ENCODE measurements around the gene APBA1. TPM values are rescaled to one million over a fixed set of nuclear protein-coding genes. Genes with fewer than 3 reads are reported as not detected.

APBA1 gene
- total RNA-seq, 1 donor from 2014 or later, result 6.2 TPM

DNA sequence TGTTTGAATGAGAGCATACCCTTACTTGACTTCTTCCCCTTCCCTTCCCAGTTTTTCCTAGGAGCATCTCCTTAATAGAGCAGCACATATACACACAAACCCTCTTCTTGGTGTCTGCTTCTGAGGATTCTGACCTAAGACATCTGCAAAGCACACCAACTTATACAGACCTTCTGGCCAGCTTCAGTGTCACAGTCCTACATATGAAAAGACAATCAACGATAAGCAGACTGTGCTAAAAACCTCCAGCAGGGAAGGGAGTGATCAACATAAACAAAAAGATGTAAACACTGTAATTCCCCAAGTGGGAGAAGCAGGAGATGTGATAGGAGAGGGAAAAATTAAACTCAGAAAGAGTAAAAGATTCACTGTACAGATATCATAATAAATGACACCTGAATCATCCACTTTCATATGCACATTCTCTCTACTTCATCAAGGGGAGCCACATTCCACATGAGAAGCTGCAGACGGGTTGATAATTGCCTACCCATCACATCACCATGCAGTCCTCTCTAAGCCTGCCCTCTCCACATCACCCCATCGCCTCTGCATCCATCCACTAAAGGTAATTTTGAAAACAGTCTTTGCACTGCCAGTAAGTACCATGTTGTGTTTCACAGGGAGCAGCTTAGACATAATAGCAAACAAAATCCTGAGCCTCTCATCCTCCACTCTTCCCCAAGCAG lies 13.0 kb downstream of the APBA1 start:
- no peak for DNase-seq (ENCODE audit: low read depth in 2 of 2)

DNA sequence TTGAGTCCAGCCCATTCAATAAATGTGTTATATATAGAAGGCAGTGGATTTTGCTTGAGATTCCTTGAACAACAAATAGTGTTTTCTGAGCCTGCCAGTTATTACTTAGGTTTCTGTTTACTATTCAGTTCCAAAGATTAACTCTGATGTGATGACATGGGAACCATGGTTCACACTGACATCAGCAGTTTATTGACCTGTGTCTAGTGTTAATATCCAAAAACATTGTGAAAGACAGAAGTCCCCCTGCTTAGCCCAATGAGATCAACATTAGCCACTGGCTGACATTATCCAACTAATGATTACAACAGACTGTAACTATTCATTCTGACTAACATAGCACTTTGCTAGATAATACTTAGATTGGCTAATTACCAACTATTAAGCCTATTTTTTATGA lies 14.9 kb downstream of the APBA1 start:
- DNase-seq (ENCODE audit: low read depth in 2 of 2), result no peak

DNA sequence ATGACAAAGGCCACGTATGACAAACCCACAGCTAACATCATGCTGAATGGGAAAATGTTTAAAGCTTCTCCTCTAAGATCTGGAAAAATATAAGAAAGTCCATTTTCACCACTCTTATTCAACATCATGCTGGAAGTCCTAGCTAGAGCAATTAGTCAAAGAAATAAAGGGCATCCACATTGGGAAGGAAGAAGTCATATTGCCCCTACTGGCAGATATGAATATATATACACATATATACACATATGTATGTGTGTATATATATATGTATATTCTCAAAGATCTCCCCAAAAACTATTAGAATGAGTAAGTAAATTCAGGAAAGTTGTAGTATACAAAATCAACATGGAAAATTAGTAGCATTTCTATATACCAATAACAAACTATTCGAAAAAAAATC lies 17.1 kb downstream of the APBA1 start:
- no peak for DNase-seq (ENCODE audit: low read depth in 2 of 2)

DNA sequence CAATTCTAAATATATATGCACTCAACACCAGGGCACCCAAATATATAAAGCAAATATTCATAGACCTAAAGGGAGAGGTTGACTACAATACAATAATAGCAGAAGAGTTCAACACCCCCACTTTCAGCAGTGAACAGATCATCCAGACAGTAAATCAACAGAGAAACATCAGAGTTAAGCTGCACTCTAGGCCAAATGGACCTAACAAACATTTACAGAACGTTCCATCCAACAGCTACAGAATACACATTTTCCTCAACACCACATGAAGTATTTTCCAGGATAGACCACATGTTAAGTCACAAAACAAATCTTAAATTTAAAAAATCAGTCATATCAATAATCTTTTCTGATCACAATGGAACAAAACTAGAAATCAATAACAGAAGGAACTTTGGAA lies 18.9 kb downstream of the APBA1 start:
- no peak for DNase-seq (ENCODE audit: low read depth in 2 of 2)

DNA sequence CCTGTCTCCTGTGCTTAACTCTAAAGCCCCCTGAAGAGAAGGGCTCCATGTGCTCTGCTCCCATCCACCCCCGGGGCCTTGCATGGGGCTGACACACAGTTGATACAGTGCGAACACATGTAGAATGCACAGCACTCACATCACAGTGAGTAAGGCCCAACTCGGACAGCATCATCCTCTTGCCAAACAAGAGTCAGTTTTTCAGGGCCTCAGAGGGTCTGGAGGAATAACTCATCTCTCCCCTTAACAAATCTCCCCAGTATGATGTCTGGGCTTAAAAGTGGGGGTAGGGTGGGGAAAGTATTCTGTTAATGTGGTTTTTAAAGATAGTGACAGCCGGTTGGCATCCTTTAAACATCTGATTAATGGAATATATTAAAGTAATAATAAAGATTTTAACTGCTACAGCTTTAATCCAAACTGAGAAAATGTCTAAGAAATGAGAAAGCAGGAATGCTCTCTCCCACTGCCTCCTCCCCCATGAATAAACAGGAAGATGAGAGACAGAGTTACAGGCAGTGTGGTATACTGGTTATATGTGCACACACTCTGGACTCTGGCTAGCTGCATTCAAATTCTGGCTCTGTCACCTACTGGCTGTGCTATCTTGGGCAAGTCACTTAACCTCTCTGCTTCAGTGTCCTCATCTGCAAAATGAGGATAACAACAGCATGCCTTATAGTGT lies 22.5 kb downstream of the APBA1 start:
- peak in 1 of 2 donors; percentile 16 for DNase-seq (ENCODE audit: low read depth in 2 of 2)

DNA sequence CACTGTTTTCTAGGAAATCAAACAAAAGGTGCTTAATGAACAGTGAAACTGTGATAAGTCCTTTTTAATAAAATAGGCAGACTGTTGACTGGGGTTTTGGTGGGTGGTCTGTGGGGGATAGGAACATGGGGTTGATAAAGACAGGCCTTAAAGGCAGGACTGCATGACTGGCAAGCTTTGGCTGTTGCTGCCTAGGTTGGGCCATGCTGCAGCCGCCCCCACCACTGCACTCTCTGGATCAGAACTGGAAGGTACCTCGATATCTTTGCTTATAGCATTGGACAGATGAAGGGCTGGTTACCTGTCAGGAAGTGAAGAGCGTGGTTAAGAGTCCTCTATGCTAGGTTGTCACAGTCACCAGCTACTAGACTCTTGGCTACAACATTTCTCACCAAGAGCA lies 24.4 kb downstream of the APBA1 start:
- no peak for DNase-seq (ENCODE audit: low read depth in 2 of 2)

DNA sequence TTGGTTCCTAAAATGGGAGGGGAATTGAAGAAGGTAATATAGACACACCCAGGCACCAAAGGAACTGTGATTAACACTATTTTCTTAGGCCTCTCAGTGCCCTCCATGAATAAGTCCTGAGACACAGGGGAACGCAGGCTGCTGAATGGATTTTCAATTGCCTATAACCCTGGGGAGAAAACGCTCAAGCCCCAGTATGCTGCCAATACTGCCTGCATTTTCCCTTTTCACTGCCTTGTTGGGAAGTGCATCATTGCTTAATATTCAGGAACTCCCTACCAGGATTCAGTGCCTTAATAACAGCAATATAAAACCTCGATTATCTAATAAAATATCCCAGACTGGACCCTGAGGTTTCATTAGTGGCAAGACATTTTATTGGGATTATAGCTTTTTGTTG lies 25.4 kb downstream of the APBA1 start:
- no peak for DNase-seq (ENCODE audit: low read depth in 2 of 2)

DNA sequence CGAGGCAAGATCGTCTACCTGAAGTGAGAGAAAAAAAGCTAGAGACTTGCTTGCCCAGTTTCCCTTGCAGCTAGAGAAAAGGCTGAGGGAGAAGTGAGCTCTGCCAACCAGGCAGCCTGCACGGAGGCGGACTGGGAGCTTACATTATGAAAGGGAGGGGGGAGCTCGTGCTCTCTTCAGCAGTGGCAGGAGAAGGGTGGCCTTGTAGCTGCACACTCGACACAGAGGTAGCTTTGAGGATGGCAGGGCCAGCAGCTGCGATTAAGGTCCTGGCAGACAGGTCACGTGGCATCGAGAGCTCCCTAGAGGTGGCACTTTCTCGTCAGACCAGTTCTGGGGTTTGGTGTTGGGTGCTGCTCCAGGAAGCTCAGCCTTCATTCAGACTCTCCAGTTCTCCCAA lies 26.7 kb downstream of the APBA1 start:
- DNase-seq (ENCODE audit: low read depth in 2 of 2), result no peak

DNA sequence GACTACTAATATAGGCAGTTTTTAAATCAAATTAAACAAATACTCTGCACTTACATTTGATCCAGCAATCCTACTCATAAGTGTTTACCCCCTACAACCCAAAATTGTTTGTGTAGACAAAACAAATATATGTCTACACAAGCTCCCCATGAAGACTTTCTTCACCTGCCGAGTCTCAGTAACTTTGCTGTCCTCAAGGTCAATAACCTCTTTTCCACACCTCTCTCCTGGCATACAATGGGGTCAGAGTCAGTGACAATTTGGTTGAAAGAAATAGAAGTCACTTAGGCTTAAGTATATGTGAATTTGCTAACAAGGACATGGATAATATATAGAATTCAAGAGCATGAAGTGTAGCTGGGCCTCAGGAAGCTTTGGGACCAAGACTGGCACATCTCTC lies 29.1 kb downstream of the APBA1 start:
- DNase-seq (ENCODE audit: low read depth in 2 of 2), result no peak

DNA sequence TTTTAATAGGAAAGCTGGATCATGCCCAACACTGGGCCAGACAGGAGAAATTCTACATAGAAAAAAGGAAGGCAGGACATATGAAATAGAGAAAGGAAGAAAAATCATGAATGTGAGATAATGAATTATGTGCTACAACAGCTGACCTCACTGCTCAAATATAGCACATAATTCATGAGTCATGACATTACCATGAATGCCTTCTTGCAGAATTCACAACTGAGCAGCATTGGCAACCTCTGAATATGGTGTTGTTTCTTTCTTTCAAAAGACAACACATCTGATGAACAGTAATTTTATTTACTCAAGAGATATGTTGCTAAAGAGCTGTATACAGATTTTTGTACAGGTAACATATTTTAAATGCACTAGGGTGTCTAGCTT lies 34.4 kb downstream of the APBA1 start:
- peak; percentile 2 to 74 for DNase-seq (ENCODE audit: low read depth in 2 of 2)

DNA sequence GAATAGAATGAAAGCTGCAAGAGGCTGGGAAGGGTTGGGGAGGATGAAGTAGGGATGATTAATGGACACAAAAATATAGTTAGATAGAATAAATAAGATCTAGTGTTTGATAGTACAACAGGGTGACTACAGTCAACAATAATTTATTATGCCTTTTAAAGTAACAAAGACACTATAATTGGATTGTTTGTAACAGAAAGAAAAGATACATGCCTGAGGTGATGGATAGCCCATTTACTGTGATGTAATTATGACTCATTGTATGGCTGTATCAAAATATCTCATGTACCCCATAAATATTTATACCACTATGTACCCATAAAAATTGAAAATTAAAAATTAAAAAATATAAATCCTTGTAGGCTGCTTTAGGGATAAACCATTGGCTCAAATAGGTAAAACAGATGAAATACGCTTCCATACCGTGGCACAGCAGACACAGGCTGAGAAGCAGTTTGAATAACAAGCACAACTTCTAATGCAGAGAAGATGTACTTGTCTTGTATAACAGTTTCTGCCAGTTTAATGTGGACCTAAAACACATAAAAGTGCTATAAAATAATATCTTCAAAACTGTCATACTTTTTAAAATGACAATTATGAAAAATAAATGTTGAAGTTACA lies 34.9 kb downstream of the APBA1 start:
- DNase-seq (ENCODE audit: low read depth in 2 of 2), result peak in 1 of 2 donors; percentile 16

DNA sequence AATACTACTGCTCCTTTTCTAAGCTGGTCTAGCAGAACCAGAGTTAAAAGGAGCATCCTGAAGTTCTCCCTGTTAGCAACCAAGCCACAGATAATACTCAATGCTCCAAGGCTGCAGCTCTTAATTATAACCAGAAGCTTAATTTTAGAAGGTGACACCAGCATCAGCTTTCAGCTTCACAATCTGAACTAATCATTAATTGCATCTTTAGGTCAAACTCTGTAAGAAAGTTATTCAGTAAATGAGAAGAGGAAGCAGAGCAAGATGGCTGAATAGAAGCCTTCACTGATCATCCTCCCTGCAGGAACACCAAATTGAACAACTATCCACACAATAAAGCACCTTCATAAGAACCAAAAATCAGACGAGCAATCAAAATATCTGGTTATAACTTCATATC lies 38.5 kb downstream of the APBA1 start:
- DNase-seq (ENCODE audit: low read depth in 2 of 2), result no peak

DNA sequence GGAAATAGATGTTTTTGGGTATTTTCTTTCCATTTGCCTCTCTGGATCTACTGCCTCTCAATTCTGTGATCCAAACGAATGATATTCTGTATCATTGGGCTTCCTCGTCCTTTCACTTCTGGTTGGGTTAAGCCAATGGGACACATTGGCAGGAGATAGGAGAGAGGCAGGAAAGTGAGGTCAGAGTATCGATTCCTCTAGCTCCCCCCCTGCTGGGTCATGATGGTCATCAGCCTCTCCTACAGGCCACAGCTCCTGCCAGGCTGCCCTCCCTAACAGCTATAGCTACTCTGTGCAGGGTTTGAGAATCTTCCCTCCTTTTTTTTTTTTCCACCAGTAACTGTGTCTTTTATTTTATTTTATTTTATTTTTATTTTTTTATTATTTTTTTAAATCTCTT lies 39.4 kb downstream of the APBA1 start:
- no peak for DNase-seq (ENCODE audit: low read depth in 2 of 2)

DNA sequence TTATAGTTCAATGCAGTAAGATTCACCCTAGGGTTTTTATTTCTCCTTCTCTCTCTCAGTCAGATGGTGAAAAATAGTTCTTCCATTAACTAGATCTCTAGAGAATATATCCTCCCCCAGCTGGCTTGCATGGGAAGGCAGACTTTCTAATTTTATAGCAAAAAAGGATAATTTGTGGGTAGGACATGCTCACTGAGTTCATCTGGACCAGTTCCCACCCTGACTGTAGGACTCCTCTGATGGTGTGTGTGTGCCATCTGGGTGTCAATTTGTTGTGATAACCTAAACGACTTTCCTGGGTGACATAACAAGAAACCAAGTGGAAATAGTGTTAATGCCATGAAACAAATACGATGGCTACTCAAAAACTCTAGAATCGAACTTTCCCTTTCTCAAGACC lies 44.9 kb downstream of the APBA1 start:
- DNase-seq (ENCODE audit: low read depth in 2 of 2), result no peak

DNA sequence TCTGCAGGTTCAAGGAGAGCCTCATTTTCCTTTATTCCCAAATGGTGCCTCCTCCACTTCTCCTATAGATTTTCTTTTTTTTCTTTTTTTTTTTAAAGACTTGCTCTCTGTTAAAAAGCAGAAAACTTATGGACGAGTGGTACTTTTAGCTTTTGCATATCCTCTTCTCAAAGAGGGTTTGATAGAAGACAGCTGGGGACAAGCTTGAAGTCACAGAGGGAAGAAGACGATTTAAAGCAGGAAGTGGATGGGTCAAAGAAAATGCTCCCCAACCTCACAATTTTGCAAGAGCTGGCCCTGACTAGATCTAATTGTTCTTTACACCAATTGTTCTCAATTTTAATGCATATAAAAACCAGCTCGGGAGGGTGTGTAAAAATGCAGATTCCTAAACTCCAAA lies 48.9 kb downstream of the APBA1 start:
- no peak for DNase-seq (ENCODE audit: low read depth in 2 of 2)

DNA sequence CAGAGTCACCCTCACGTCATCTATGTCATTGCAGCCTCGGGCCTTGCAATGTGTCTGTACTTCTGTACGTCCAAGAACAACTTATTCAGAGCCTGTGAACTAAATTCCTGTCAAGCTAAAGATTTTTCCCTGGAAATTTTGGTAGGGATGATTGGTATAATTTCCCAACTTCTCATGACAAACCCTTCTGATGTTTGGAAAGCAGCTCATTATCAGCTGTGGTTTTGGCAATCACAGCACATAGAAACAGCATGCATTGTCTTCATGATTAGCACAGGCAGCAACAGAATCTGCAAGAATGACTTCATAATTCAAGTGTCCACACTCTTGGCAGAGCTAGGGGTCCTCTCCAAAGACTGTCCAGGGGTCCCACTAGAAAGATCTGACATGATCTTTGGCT lies 49.5 kb downstream of the APBA1 start:
- no peak for DNase-seq (ENCODE audit: low read depth in 2 of 2)

DNA sequence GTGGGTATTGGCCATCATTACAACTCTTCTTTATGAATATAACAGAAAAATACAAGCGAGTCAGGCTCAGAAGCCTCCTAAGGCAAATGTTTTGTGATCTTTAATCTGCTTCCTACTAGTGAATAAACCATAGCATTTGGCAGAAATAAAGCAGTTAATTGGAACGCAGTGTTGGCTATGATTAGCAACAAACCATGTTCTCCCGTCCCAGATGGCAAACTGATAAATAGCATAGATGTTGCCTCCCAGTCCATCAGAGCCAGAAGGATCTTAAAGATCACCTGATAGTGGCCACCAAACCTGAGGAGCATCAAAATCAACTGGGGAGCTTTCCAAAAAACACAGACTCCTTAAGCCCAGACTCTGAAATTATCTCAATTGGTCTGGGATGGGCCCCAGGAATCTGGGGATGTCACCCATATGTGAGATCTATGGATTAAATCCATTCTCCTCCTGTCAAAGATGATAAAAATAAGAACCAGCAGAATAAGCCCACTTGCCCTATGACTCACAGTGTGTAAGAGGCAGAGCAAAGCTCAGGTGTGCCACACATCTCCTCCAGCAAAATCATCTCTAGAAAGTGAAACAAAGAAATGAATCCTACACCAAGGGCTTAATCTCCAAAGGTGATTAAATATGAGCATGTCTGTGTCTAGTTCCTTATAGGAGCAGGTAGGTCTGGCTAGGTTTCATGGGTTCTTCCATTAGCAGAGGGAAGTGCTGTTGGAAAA lies 50.3 kb downstream of the APBA1 start:
- no peak for DNase-seq (ENCODE audit: low read depth in 2 of 2)

DNA sequence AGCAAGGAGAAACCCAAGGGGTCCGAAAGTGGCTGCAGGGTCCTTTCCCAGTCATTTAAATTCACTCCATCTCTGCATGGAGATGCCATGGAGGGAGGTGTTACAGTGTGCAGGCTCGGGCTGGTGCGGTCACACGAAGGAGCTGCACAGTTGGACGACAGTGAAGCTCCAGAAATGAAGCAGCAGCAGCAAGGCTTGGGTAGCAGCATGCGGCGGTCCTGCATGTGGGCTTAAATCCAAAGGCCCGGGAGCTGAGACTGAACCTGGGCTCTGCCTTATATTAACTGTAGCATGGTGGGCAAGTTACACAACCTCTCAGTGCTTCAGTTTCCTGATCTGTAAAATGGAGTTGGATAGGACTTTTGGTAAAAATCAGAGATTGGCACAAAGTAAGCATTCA lies 51.4 kb downstream of the APBA1 start:
- DNase-seq (ENCODE audit: low read depth in 2 of 2), result no peak

DNA sequence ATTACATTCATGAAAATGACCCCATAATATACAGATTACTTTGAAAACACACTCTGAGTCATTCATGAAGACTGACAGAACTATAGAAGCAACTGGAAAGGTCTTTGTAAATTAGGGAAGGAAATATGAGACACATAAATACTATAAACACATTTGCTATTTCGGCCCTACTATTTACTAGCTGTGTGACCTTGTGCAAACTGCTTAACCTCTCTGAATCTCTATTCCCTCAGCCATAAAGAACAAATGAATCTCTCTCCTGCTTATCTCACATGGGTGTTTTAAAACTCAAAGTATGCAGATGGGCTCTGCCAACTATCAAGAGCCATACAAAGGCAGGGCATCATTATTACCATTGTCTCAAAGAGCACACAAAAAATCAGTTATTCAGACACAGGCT lies 52.9 kb downstream of the APBA1 start:
- DNase-seq (ENCODE audit: low read depth in 2 of 2), result no peak

DNA sequence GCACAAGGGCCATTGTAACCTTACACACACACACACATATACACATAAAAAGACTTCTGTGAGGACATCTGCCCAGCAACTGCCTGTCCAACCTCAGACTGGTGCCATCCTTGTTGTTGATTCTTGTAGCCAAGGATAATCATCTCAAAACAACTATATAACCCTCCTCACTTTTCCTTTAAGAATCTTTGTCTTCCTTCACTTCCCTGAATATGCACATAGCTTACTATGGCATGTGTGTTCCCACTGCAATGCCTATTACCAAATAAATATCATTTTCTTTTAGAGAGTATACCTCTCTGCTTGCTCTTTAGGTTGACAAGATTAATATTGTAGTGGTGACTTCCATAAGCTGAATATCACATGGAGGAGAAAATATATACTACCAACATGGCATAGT lies 55.2 kb downstream of the APBA1 start:
- DNase-seq (ENCODE audit: low read depth in 2 of 2), result no peak

DNA sequence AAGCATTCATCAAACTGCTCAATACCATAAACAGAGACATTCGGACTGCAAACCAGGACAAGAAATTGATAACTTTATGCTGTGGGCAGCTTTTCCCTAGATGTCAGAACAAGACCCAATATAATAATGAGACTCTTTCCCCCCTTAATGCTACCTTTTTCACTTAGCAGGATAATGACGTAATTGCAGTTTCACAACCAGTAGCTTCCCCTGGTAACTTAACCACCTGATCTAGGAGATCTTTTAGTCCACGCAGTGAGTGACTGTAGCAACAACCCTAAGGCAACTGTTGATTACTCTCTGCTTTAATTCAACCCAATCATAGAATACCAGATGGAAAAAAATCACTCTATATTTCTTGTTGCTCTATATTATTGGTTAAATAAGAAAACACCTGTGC lies 56.3 kb downstream of the APBA1 start:
- DNase-seq (ENCODE audit: low read depth in 2 of 2), result no peak

DNA sequence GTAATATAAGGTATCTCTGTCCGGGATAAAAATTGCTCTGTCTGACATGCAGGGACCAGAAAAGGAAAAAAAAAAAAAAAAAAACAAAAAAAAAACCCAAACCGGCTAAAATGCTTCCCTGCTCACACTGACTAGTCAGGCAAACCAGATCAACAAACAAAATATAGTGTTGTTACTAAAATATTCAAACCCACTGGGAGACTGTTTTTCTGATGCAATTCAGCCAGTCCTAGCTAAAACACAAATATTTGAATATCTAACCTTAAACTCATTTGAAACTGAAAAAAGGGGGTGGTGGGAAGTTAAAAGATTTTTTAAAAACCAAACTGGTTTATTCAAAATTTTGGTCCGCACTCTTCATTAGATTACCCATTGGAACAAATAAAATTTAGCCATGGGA lies 61.0 kb downstream of the APBA1 start:
- DNase-seq (ENCODE audit: low read depth in 2 of 2), result no peak

DNA sequence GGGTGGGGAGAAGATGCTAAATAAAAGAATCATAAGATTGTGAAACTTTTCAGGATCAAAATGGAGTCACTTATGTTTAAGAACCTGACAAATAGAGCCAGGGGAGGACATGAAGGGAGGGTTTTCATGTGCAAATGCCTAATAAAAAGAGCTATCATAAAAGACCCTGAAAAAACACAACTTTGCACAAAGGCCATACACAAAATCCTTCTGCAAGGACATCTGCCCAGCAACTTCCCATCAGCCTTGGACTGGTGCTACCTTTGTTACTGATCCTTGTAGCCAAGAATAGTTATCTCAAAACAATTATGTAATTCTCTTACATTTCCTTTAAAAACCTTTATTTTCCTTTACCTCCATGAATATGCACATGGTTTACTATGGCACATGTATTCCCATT lies 63.0 kb downstream of the APBA1 start:
- no peak for DNase-seq (ENCODE audit: low read depth in 2 of 2)
